Kidney (tissue), 14 donors: ENCODE measurements around the gene RTL5. TPM values are rescaled to one million over a fixed set of nuclear protein-coding genes. Genes with fewer than 3 reads are reported as not detected.
A peak's percentile ranks its signal among the peaks of the same experiment; 100 is the strongest.

Experiments
- DNase-seq, 5 donors: peaks; one replicate each; pipeline ENCODE4 v3.0.0-alpha.2; 2013 to 2020
- FAIRE-seq: peaks from 2 replicates; lab custom pipeline; 2012; peaks lifted over from hg19 to GRCh38; lab: Jason Lieb, UNC
- H3K27ac ChIP-seq, 2 donors: one replicate each; pipeline ENCODE4 v1.7.0; 2013; ENCODE audit warnings: low read depth in 2 of 2, low read length in 2 of 2, inconsistent platforms in 1 of 2
- H3K27me3 ChIP-seq: one replicate; pipeline ENCODE4 v1.7.1; 2013; ENCODE audit warnings: low read length, inconsistent platforms; ENCODE audit not compliant: control insufficient read depth, insufficient read depth
- H3K36me3 ChIP-seq, 3 donors: one replicate each; pipeline versions ENCODE4 v1.7.0 to v1.7.1; 2013; ENCODE audit warnings: low read length in 3 of 3, control low read depth in 1 of 3, inconsistent platforms in 1 of 3; ENCODE audit not compliant: insufficient read depth in 3 of 3, control insufficient read depth in 2 of 3
- H3K4me1 ChIP-seq, 3 donors: one replicate each; pipeline versions ENCODE4 v1.7.0 to v1.7.1; 2013; ENCODE audit warnings: low read length in 3 of 3, inconsistent platforms in 1 of 3, low read depth in 1 of 3; ENCODE audit not compliant: control insufficient read depth in 2 of 3, insufficient read depth in 2 of 3
- H3K4me3 ChIP-seq, 3 donors: one replicate each; pipeline versions ENCODE4 v1.7.0 to v1.8.1; 2013; ENCODE audit warnings: low read length in 3 of 3, control low read depth in 1 of 3, inconsistent platforms in 1 of 3
- H3K9ac ChIP-seq, 3 donors: one replicate each; pipeline versions ENCODE4 v1.7.0 to v1.7.1; 2013; ENCODE audit warnings: low read length in 3 of 3, control low read depth in 1 of 3, inconsistent platforms in 1 of 3
- H3K9me3 ChIP-seq, 3 donors: one replicate each; pipeline versions ENCODE4 v1.7.0 to v1.7.1; 2013; ENCODE audit warnings: low read length in 3 of 3, control low read depth in 1 of 3, inconsistent platforms in 1 of 3; ENCODE audit not compliant: control insufficient read depth in 2 of 3, insufficient read depth in 1 of 3
- CTCF ChIP-seq: IDR thresholded peaks from 3 replicates; pipeline ENCODE4 v1.5.1; 2012; ENCODE audit warnings: mild to moderate bottlenecking, moderate library complexity, borderline replicate concordance; ENCODE audit not compliant: insufficient read depth; ENCODE audit errors: extremely low read depth
- intact Hi-C: fragments of 100-400 bp; cut with DNase I; formaldehyde crosslinking; loops from one replicate; pipeline ENCODE4 v1.11.1; 2022
- polyA plus RNA-seq: library from polyadenylated mRNA; stranded (reverse); fragments of 350-450 nt; fragmentation: Illumina TruSeq; extraction: RNeasy Lipid Tissue Mini Kit (QIAGEN cat#74804); gene quantifications from one replicate; pipeline ENCODE4 v1.2.3, GENCODE V29; 2014; ENCODE audit warnings: low read depth, low replicate concordance; ENCODE audit not compliant: insufficient read depth
- total RNA-seq: library from RNA; stranded (reverse); fragmentation: NEBNext Ultra II Directional; extraction: Animal tissue kit (Norgen Biotek cat#: 25700); gene quantifications from one replicate; pipeline ENCODE4 v1.2.1, GENCODE V29; 2021
- donor health status: control.
- donor health status: control.
- donor health status: control.
- donor health status: control.
- donor health status: control.
- donor health status: DM: yes; HTN: yes; CAD: no.
- donor health status: Normal renal cell carcinoma (clear cell type).

RTL5 gene
- total and polyA plus RNA-seq, 2 donors from 2014 or later: 5.7 to 6.9 TPM

- H3K9me3 ChIP-seq: no peaks in the 10 kb centered on the region
- intact Hi-C loops: no loop called here
- no peak for TF ChIP-seq CTCF
- H3K36me3 ChIP-seq: no peaks in the 10 kb centered on the region
- H3K4me1 ChIP-seq: no peaks in the 10 kb centered on the region
- FAIRE-seq (peak; percentile 76), DNase-seq (no peak)
- no peak overlapping the region for H3K9ac ChIP-seq
- H3K4me3 ChIP-seq: no peak overlapping the region
- no peak overlapping the region for H3K27ac ChIP-seq
- H3K27me3 ChIP-seq: no peaks in the 10 kb centered on the region
Measured at GRCh38 chrX:72169008-72169728, 37.5 kb upstream of the RTL5 start.

DNA sequence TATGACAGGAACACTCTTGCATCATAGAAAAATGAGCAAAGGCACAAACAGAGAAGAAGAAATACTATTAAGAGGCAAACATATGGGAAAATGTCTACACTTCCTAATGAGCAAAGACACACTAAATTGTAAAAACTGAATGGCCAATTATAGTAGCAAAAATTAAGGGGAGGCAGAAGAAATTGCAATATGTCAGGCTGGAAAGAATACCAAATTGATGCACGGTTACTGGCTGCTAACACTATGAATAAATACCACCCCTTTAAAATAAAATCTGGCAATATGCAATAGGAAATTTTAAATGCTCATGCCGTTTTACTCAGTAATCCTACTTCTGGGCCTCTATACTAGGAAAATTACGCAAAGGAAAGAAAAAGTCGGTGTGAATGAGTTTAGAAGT is 33.8 kb upstream of the RTL5 start:
- Histone ChIP-seq H3K27ac (no peak overlapping the region), H3K36me3 (no peaks in the 10 kb centered on the region), H3K4me1 (no peaks in the 10 kb centered on the region), H3K9me3 (no peaks in the 10 kb centered on the region), H3K9ac (no peak overlapping the region), H3K27me3 (no peaks in the 10 kb centered on the region), H3K4me3 (no peak overlapping the region)
- no peak for DNase-seq
- TF ChIP-seq CTCF: no peak
- intact Hi-C loops: no loop called here
- no peak for FAIRE-seq

- TF ChIP-seq CTCF: no peak
- no peak overlapping the region for H3K9ac ChIP-seq
- no peak for DNase-seq
- H3K9me3 ChIP-seq: no peaks in the 10 kb centered on the region
- H3K4me3 ChIP-seq: no peak overlapping the region
- intact Hi-C loops: no loop called here
- no peak overlapping the region for H3K27ac ChIP-seq
- no peaks in the 10 kb centered on the region for H3K27me3 ChIP-seq
- no peaks in the 10 kb centered on the region for H3K4me1 ChIP-seq
- no peak for FAIRE-seq
- H3K36me3 ChIP-seq: no peaks in the 10 kb centered on the region
Measured at GRCh38 chrX:72159769-72160168, 28.1 kb upstream of the RTL5 start.
